ENCODE results near the gene P4HB.

P4HB gene

DNA sequence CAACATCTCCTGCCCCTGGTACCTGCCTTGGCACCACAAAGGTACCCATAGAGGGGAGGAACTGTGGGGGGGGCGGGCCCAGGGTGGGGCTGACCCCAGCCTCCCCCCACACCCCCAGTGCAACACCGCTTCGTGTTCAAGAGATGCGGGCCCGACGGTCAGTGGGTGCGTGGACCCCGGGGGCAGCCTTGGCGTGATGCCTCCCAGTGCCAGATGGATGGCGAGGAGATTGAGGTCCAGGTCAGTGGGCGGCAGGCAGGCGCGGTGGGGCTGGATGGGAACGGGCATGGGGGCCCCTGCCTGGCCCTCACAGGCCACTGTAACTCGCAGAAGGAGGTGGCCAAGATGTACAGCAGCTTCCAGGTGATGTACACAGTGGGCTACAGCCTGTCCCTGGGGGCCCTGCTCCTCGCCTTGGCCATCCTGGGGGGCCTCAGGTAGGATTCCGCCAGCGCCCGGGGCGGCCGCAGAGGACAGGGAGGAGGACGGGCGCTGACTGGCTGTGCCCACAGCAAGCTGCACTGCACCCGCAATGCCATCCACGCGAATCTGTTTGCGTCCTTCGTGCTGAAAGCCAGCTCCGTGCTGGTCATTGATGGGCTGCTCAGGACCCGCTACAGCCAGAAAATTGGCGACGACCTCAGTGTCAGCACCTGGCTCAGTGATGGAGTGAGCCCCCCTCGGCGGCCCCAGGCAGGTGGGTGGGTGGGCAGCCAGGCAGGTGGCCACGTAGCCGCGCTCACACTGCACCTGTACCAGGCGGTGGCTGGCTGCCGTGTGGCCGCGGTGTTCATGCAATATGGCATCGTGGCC lies 49.2 kb downstream of the P4HB start:
- DNase-seq (ENCODE audit: low spot score), result no peak

- no peak for DNase-seq (ENCODE audit: low spot score)
These were observed 49.9 kb downstream of the P4HB start for GRCh38 chr17:81810476-81810875.

- DNase-seq (ENCODE audit: low spot score), result no peak
These were observed 50.8 kb downstream of the P4HB start for GRCh38 chr17:81809556-81809998.

DNA sequence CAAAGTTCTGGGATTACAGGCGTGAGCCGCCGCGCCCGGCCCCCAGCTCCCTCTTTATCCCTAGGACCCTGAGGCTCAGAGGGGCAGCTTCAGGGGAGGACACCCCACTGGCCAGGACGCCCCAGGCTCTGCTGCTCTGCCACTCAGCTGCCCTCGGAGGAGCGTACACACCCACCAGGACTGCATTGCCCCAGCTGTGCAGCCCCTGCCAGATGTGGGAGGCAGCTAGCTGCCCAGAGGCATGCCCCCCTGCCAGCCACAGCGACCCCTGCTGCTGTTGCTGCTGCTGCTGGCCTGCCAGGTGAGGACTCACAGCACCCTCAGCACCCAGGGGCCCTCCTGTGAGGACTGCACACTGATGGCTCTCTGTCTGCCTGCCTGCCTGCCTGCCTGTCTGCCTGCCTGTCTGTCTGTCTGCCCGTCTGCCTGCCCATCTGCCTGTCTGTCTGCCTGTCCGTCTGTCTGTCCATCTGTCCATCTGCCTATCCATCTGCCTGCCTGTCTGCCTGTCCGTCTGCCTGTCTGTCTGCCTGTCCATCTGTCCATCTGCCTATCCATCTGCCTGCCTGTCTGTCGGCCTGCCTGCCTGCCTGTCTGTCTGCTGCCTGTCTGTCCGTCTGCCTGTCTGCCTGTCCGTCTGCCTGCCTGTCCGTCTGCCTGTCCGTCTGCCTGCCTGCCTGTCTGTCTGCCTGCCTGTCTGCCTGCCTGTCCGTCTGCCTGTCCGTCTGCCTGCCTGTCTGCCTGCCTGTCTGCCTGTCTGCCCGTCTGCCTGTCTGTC lies 51.4 kb downstream of the P4HB start:
- no peak for DNase-seq (ENCODE audit: low spot score)

- no peak for DNase-seq (ENCODE audit: low spot score)
These were observed 52.5 kb downstream of the P4HB start for GRCh38 chr17:81807839-81808238.

- DNase-seq (ENCODE audit: low spot score), result no peak
These were observed 53.1 kb downstream of the P4HB start for GRCh38 chr17:81807210-81807719.

DNA sequence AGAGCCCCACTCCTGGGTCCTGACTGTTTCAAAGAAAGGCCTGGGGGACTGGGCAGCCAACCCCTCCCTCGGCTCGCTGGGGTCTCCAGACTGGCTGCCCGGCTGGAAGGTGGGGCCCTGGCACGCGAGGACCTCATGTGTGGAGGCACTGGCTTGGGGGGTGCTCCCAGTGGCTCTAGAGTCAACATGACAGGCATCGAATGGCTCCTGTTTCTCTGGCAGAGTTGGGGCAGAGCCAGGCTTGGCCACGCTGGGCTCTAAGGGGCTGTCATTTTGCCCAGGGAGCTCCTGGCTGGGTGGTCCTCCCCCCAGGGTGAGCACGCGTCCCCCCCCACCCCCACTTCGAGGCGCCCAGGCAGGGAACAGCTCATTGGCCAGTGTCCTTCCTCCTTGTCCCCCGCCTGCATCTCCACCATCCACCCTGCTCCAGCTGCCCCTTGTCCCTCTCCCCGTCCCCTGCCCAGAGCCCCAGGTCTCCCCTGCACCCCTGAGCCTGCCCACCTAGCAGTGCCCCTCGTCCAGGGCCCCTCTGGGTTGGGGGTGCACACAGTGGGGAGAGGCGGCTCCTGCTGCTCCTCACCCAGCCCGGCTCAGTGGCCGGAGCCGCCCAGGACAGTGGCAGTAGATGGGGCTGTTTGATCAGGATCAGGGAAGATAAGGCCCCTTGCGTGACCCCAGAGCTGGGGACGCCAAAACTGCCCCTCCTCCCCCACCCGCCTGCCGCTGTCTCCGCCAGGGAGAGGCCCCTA lies 53.7 kb downstream of the P4HB start:
- DNase-seq (ENCODE audit: low spot score), result no peak

DNA sequence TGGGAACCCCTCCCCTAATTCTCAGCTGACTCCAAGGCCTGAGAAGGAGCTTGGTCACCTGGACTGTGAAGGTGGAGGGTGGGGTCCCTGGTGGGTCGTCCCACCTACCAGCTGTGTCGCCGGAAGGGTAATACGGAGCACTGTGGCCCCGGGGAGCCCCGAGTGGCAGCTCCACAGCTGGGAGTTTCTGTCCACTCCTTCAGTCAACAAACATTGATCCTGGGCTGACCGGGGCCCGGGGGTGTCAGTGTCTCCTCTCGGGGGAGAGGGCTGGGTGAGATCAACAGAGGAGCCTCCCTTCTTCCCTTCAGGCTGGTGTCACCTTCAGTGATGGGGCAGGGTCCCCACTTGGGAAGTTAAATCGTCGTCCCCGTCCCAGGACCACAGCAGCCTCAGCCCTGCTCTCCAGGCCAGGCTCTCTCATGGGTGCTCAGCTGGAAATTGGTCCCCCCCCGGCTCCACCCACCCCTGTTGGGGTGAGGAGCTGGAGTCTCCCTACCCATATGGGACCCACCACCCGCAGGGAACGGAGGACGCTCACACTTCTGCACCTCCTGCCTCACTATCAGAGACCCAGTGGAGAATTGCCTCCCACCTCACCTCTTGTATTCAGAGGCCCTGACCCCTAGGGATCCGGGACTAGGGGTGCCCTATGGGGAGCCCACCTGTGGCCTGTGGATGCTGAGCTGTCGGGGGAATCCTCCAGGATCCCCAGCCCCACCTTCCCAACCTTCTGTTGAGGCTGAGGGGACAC lies 54.5 kb downstream of the P4HB start:
- no peak for DNase-seq (ENCODE audit: low spot score)

DNA sequence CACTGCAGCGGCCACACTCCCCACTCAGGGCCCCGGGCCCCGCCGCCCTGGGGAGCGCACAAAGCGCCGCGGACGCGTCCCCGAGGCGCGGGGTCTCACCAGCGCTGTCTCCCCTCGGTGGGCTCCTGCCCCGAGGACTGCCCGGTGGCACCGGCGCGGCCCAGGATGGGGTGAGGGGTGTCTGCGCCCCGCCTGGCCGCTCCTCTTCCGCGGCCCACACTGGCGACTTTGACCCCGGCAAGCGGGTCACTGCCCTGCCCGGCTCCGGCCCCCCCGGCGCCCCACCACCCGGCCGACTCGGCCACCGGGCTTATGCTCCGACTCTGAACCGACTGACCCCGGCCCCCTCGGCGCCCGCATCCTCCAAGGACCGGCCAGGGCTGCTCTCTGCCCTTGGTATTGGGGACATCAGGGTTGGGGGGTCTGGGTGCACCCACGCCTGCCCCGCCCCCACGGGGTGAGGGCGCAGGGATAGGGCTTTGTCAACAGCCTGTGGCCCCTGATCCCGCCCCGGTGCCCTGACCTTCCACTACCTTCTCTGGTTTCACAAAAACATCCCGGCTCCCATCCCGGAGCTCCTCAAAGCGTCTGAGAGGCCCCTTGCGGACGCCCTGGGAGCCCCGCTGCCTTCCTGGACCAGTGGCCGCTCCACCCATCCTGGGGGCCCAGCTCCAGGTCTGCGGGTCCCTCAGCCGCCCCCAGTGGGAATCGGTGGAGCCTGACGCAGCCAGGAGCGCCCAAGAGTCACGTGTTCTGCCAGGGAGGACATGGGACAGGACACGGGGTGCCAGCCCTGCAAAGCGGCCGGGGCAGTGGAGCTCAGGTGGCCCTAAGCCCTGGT lies 55.6 kb downstream of the P4HB start:
- DNase-seq (ENCODE audit: low spot score), result no peak

- no peak for DNase-seq (ENCODE audit: low spot score)
These were observed 56.4 kb downstream of the P4HB start, which contains the start of gene GCGR for GRCh38 chr17:81803728-81804558. Gene GCGR (plus strand): TSS chr17:81804150. CDS start chr17:81809019, 4,869 bp downstream.

GRCh38 chr17:81802856-81803643 lies 57.3 kb downstream of the P4HB start:
- no peak for DNase-seq (ENCODE audit: low spot score)

DNA sequence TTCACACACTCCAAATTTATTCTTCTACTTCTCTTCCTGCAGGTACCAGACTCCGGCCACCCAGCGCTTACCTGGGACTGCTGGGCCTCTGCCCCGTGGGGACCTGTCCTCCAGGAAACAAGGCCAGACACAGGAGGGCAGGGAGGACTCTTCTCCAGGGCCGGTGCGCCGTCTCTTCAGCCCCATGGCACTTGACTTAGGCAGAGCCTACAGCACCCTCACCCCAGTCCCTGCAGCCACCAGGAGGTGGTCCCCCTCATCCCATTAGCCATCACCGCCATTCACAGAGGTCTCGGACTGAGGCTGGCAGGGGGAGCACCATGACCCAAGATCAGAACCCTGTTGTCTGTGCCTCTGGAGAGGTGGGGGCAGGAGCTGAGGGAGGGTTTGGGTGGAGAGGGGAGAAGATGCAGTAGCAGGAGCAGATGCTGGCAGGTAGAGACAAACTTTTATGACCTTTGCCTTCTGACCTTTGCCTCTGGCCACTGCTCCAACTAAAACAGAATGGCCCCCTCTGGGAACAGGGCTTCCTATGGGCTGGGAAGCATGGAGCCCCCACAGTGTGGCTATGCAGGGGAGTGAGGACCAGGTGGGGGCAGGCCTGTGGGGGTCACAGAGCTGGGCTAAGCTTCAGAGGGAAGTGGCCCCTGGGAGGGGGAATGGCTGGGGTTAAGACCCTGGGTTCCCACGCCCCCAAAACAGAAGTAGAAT lies 58.1 kb downstream of the P4HB start:
- no peak for DNase-seq (ENCODE audit: low spot score)

DNA sequence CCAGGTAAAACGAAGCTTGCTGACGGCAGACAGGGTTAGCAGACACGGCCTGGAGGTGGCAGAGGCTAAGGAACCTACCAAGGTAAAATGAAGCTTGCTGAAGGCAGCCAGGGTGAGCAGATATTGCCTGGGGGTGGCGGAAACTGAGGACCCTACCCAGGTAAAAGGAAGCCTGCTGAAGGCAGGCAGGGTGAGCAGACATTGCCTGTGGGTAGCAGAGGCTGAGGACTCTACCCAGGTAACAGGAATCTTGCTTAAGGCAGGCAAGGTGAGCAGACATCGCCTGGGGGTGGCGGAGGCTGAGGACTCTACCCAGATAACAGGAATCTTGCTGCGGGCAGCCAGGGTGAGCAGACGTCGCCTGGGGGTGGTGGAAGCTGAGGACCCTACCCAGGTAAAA lies 59.0 kb downstream of the P4HB start:
- no peak for DNase-seq (ENCODE audit: low spot score)

- peak; percentile 50 for DNase-seq (ENCODE audit: low spot score)
These were observed 65.8 kb downstream of the P4HB start for GRCh38 chr17:81794509-81794908.

GRCh38 chr17:81794074-81794476 lies 66.3 kb downstream of the P4HB start:
- DNase-seq (ENCODE audit: low spot score), result no peak
